ENCODE results near the gene LRCH3.

Gene LRCH3

DNA sequence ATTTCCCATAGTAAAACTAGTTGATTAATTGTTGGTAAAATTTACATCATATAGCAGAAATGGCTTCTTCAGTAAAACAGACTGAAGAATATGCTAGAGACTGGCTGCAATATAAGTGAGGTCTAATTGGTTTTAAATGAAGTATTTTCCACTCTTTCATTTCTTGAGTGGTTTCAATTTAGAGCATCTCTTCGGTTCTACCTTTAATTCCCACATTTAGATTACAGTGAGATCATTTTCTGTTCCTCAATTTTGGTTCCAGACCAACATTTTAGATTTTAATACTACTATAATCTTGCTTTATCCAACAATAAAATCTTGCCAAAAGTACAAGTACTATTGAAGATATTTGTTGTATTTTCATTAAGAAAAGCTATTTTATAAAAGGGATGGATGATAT lies 1.0 kb upstream of the LRCH3 start:
- no peak for DNase-seq (ENCODE audit: low spot score)
- H3K4me3 ChIP-seq = no peak overlapping the region
- TF ChIP-seq, protein P1, sequence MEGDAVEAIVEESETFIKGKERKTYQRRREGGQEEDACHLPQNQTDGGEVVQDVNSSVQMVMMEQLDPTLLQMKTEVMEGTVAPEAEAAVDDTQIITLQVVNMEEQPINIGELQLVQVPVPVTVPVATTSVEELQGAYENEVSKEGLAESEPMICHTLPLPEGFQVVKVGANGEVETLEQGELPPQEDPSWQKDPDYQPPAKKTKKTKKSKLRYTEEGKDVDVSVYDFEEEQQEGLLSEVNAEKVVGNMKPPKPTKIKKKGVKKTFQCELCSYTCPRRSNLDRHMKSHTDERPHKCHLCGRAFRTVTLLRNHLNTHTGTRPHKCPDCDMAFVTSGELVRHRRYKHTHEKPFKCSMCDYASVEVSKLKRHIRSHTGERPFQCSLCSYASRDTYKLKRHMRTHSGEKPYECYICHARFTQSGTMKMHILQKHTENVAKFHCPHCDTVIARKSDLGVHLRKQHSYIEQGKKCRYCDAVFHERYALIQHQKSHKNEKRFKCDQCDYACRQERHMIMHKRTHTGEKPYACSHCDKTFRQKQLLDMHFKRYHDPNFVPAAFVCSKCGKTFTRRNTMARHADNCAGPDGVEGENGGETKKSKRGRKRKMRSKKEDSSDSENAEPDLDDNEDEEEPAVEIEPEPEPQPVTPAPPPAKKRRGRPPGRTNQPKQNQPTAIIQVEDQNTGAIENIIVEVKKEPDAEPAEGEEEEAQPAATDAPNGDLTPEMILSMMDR (IDR thresholded peaks at IDR 0.05) = no peak
- H3K27ac ChIP-seq = no peak overlapping the region

GRCh38 chr3:197791892-197792647 lies 1.0 kb downstream of the LRCH3 start:
- TF ChIP-seq, protein P1 (IDR thresholded peaks at IDR 0.05) = no peak
- Histone ChIP-seq H3K4me3 (peak overlapping the region; percentile 94), H3K27ac (peak overlapping the region; percentile 98 to 99)
- DNase-seq (ENCODE audit: low spot score) = no peak

- DNase-seq (ENCODE audit: low spot score) = no peak
- TF ChIP-seq, protein P1 (IDR thresholded peaks at IDR 0.05) = no peak
- H3K4me3 ChIP-seq = peak overlapping the region; percentile 94
- peak overlapping the region; percentile 15 to 50 for H3K27ac ChIP-seq
These were observed 2.2 kb downstream of the LRCH3 start for GRCh38 chr3:197793247-197793646.

DNA sequence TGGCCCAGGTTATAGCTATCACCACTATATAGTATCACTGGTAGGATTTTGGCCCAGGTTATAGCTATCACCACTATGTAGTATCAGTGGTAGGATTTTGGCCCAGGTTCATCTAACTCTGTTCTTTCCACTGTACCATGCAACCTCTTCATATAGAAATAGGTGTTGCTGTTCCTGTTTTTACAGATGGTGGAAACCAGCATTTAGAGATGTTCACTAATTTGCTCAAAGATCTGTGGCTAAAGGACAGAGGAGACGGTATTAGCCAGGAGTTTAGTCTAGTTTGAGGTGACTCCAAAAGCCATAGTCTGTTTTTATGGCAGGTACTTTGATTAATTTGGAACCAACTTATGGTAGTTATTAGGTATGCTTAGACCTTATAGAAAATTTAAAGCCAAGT lies 3.1 kb downstream of the LRCH3 start:
- TF ChIP-seq, protein P1 (IDR thresholded peaks at IDR 0.05) = no peak
- no peak overlapping the region for H3K4me3 ChIP-seq
- peak overlapping the region; percentile 41 to 50 for H3K27ac ChIP-seq
- DNase-seq (ENCODE audit: low spot score) = no peak

DNA sequence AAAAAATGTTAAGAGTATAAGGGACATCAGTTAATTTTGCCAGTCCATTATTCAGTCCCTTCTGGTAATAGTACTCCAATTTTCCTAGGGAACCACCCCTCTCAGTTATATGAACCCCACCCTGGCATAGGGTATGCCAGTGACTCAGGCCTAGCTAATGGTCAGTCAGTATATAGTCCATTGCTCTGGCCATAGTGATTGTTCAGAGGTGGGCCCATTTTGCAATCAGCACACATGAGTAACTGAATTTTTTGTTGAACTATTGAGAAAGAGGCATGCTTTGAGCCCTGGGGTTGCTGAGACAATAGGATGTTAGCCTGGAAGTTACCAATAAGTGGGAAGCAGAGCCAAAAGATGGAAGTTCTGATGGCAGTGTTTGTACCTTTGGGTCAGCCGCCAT lies 4.1 kb downstream of the LRCH3 start:
- TF ChIP-seq, protein P1 (IDR thresholded peaks at IDR 0.05) = no peak
- no peak for DNase-seq (ENCODE audit: low spot score)
- no peak overlapping the region for H3K4me3 ChIP-seq
- peak overlapping the region; percentile 11 to 54 for H3K27ac ChIP-seq

DNA sequence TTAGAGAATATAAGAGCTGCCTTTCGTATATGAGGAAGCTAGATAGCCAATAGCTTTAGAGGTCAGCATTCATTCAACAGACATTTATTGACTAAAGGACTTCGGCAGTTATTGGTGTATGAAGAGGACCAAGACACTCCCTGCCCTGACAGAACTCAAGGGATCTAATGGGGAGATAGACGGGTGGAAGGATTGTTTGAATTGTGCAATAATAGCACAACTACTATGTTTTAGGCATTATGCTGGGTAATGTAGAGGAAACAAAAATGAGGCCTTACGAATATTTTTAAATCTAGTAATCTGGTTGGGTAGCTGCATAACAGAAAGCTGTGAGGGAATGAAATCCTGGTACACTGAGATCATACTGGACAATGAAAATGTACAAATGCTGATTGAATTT lies 5.0 kb downstream of the LRCH3 start:
- TF ChIP-seq, protein P1 (IDR thresholded peaks at IDR 0.05) = no peak
- no peak for DNase-seq (ENCODE audit: low spot score)
- H3K27ac ChIP-seq = no peak overlapping the region

DNA sequence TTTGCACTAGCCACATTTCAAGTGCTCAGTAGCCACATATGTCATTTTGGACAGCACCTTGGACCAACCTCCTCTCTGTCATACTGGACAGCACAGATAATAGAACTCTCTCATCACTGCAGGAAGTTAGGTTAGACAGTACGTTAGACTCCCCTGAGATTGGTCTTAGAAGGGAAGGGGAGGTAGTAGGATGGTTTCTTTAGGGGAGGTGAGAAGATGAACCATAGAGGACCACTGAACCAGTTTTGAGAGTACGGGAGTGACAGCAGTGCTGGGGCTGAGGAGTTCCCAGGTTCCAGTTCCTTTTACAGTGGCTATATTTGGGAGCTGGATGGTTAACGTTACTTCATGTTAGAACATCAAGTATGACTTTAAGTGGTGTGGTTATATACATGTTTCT lies 7.8 kb downstream of the LRCH3 start:
- TF ChIP-seq, protein P1 (IDR thresholded peaks at IDR 0.05) = no peak
- no peak for DNase-seq (ENCODE audit: low spot score)
- peak overlapping the region; percentile 22 for H3K4me3 ChIP-seq
- H3K27ac ChIP-seq = peak overlapping the region; percentile 2 to 30

More for the DNA sequence above, 5.0 kb downstream of the LRCH3 start:
- H3K4me3 ChIP-seq = no peak overlapping the region
